ENCODE measurements around the gene RNASEH2B.

DNA sequence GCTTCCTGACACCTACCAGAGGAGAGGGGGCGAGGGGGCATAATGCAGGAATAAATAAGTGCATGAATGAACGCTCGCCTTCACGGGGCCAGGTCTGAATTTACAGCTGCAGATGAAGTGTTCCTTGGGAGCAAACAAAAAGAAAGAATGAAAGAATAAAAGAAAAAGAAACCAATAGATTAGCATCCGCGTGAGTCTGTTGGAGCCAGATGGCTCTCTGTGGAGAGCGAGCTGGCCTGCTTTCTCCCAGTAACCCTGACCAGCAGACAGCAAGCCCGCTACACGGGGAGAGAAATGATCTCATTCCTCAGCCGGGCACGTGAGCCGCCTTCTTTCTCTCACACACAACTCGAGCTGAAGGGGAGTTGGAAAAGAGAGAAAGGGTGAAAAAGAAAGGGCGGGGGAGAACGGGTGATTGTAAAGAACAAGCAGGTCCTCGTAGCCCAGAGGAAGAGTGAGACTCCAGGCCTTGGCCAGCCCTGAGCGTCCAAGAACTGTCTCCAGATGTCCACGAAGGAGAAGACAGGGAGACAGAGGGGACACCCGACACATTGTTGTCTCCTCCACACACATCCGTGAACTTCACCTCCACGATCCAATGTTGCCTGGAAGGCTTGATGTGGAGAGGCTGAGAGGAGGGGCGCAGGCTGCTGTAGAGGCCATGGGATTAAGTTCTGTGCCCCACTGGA, 81.4 kb downstream of the RNASEH2B start:
- TF ChIP-seq CTCF (IDR thresholded peaks at IDR 0.05): no peak
- TF ChIP-seq EP300 (IDR thresholded peaks at IDR 0.05; ENCODE audit: low read depth): no peak
- no peak for TF ChIP-seq POLR2A (IDR thresholded peaks at IDR 0.05)
- no peak for TF ChIP-seq POLR2AphosphoS5 (IDR thresholded peaks at IDR 0.05)
